ENCODE measurements around the gene STK16.
"Not testable (repeated sequence)": the region's sequence is repeated elsewhere in the genome, so short reads cannot be mapped to it uniquely, and the experiment has no call there.

STK16 gene

DNA sequence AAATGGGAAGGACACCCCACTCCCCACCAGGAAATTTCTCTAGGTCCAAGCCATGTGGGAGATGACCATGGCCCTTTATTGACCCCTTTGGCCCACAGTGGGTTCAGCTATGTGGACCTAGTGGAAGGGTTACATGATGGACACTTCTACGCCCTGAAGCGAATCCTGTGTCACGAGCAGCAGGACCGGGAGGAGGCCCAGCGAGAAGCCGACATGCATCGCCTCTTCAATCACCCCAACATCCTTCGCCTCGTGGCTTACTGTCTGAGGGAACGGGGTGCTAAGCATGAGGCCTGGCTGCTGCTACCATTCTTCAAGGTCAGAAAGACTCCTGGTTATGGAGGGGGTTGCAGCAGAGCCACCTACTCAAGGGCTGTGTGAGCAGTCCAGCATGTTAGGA lies 1.3 kb downstream of the STK16 start:
- DNase-seq: no peak

DNA sequence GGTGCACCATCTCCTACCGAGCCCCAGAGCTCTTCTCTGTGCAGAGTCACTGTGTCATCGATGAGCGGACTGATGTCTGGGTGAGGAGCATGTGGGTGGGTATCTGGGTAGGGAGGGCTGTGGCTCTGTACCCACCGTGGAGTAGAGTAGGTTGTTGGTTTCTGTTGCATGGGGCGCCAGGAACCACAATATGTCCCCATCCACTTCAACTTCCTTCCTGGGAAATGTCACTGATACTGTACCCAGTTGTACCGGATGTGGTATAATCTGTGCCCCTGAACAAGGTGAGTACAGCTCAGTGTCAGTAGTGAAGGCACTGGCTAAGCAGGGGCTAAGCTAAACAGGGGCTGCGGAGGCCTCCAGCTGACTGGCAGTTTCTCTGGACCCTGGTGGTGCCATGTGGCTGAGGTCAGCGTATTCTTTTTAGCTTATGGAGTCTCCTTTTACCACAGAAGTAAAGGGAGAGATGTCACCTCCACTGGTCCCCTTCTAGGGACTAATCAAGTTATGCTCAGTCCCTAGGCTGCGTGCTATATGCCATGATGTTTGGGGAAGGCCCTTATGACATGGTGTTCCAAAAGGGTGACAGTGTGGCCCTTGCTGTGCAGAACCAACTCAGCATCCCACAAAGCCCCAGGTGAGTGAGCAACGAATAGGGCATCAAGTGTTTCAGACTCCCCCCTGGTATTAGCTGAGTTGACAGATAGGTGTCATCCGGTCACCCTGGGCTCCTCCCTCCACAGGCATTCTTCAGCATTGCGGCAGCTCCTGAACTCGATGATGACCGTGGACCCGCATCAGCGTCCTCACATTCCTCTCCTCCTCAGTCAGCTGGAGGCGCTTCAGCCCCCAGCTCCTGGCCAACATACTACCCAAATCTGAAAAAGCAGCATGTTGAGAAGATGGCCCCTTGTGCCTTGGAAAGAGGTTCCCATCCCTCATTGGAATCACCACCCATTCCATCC lies 2.7 kb downstream of the STK16 start:
- DNase-seq: peak; percentile 86

- DNase-seq: no peak
These were observed 3.5 kb downstream of the STK16 start for GRCh38 chr2:219248845-219249202.

DNA sequence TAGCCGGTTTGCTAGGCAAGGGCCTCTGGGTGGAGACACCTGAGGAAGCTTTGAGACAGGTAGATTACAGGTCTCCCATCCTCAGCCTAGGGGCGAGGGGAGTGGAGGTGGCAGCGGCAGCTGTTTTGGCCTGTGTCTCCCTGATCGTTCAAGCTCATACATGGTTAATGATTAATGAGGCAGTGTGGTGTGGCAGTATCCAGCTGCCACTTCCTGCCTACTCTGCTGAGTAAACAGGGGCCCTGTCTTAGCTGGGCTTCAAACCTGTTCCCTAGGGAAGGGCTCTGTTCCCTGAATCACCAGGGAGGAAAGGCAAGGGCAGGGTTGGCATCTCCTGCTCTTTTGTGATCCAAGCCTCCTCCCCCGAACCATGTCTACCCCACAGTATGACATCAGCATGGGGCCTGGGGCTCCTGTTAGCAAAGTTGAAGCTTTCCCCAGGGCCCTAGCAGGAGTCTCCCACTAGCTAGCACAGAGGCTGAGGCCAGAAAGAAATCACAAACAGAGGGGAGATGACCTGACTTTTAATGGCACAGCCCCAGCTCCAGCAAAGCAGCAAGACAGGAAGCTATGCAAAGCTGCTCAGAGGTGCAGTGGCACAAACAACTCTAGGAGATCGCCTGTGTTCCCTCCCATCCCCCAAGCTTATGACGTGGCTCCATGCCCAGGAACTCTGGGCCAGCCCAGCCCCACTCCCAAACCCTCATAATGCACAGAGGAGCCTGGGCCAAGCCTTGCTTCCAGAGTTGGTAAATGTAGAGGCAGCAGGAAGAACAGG lies 4.1 kb downstream of the STK16 start:
- peak; percentile 79 for DNase-seq

DNA sequence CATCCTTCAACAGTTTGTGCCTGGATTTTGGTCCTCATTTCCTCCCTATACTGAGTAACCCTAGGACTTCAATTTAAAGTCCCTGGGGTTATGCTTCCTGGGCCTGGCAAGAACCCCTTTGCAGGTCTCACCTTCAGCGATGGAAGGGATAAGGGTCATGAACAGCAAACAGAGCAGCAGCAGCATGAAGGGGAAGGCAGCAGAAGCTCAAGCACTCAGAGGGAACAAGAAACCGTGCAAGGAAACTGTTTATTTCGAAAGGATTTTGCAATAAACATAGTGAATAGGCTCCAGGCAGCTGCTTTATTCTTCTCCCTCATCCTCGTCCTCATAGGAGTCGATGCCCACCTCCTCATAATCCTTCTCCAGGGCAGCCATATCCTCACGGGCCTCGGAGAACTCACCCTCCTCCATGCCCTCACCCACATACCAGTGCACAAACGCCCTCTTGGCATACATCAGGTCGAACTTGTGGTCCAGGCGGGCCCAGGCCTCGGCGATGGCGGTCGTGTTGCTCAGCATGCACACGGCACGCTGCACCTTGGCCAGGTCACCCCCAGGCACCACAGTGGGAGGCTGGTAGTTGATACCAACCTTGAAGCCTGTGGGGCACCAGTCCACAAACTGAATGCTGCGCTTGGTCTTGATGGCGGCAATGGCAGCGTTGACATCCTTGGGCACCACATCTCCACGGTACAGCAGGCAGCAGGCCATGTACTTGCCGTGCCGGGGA lies 4.9 kb downstream of the STK16 start:
- no peak for DNase-seq

GRCh38 chr2:219251656-219252055 lies 6.4 kb downstream of the STK16 start:
- DNase-seq: no peak

DNA sequence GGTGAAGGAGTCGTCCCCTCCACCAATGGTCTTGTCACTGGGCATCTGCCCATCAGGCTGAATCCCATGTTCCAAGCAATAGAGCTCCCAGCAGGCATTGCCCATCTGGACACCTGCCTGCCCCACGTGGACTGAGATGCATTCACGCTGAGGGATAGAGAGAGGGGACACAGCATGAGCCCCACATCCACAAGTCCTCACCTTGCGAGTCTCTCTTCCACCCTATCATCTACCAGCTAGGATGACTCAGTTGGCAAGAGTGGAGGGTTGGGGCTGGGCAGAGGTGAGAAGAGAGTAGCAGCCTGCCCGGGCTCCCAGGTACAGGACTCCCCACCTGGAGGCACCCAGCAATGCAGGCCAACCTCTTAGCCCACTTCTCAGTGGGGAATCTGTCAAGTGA lies 6.8 kb downstream of the STK16 start:
- DNase-seq: peak; percentile 79

GRCh38 chr2:219252570-219252899 lies 7.3 kb downstream of the STK16 start:
- peak; percentile 79 for DNase-seq

DNA sequence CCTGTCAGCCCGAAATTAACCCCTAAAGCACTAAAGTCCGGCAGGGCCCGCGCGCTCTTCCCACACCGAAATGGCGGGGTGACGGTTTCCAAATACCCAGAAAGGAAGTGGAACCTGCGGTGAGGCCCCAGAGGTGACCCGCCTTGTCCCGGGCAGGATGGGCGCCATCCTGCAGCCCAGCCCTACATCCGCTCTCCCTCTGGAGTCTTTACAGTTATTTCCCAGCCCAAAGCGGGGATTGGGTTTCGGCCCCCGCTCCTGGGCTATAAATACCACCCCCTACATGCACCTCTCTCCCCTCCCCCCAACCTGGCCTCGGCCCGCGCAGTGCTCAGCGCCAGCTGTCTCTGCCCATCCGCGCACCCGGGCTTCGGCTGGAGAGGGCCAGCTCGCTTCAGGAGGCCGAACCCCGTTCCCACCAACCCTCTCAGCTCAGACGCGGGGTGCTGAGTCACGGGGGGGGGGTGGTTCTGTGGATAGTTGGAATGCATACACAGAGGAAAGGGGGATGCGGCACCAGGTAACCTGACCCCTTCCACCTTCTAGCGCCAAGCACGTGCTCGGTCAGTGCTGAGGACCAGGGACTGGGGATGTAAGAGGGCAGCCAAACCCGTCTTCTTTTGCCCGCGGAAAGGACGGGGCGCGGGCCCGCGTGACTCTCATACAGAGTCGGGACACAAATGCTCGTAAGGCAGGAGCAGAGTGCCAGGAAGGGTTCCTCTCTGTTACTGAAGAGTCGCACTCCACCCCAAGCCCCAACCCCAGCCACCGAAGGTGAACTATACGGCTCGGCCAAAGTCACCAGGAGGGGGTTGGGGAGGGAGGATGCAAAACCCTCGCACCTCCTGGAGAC lies 7.8 kb downstream of the STK16 start, which contains the start of gene TUBA4B:
TUBA4B (plus strand) TSS at position 344 of the 853 bp plus-strand sequence; CDS start at position 509, 165 bp downstream.
- DNase-seq: peak; percentile 80

DNA sequence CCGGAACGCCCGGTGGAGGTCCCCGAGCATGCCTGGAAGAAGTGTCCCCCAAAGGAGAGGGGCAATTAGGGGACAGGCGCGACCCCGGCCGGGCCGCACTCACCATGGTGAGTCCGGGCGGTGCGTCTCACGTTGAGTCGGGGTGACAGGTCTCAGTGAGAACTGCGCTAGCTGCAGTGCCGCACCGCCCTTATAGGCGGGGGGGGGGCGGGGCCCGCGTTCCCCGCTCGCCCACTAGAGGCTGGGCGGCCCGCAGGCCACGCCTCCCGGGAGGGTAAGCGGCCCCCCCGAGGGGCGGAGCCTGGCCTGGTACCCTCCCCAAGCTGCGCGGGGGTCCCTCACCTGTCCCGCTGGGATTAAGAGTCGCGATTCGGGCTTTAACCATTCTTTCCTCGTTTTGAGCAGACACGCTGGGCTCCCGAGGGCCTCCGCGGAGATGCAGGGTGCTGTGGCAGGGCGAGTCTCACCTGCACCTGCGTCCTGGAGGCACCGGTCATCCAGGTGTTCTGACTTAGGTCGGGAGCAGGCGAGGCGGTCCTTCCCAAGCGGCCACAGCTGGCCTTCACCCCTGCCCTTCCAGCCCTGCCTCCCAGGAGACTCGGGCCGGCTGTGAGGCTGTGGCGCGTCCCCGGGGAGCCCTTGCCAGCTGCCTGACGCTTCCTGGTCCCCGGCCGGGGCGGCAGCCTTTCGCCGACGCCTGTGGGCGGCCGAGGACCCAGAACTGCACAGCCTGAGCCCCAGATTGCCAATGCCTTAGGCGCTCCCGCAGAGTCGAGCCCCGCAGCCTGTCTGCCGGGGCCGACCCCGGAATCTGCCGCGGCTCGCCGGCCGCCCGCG lies 8.7 kb downstream of the STK16 start, which contains the start of gene TUBA4A:
TUBA4A (minus strand) TSS at position 166 of the 837 bp plus-strand sequence; CDS start at position 106, 60 bp downstream.
- peak; percentile 96 for DNase-seq

DNA sequence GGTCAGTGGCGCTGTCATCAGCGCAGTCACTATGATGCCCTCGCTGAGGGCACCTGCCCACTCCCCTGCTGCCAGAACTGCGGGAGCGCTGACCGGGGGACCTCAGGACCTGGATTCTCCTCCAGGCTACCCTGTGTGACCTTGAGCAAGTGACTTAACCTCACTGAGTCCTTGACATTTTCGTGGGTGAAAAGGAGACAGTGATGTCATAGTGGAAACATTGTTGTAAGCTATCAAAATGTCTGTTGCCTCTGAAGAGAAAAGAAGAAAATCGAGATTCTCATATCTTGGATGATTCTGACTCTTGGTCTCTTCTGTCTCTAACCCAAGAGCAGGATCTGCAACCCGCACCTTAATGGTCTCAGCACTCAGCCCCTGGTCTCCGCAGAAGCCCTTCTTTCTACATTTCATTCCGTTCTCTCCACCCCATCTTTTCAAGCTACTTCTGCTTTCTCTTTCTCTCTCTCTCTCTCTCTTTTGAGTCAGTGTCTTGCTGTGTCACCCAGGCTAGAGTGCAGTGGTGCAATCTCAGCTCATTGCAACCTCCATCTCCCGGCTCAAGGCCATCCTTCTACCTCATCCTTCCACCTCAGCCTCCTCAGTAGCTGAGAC lies 9.4 kb downstream of the STK16 start:
- peak; percentile 73 for DNase-seq

- DNase-seq: not testable (repeated sequence)
These were observed 13.7 kb downstream of the STK16 start for GRCh38 chr2:219258942-219259341.

DNA sequence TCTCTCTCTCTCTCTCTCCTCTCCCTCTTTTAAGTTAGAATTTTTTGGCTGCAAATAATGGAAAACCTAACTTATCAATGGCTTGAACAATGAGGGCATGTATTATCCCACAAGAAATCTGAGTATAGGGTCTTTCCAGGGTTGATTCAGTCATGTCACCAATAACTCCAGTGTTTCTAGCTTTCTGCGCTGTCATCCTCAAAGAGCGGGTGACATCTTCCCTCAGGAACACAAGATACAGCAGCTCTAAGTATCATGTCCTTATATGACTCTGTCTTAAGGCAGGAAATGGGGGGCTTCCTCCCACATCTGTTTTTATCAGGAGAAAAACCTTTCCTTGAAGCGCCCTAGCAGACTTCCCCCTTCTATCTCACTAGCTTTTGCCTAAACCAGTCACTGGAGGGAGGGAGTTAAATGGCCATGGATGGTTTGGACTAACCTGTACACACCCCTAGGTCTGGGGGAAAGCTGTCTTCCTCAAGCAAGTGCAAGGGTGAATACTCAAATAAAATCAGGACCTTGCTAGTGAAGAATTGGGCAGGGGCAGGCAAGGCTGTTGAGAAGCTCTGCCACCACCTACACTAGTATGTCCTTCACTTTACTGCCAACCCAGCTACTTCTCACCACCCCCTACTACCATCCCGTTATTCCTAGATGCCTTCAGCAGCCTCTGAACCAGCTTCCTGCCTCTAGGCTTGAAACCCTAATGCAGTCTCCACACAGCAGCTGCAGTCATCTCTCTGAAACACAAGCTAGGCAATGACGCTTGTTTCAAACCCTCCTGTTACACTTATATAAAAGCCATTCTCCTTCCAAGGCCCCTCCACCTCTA lies 16.0 kb downstream of the STK16 start:
- DNase-seq: no peak

DNA sequence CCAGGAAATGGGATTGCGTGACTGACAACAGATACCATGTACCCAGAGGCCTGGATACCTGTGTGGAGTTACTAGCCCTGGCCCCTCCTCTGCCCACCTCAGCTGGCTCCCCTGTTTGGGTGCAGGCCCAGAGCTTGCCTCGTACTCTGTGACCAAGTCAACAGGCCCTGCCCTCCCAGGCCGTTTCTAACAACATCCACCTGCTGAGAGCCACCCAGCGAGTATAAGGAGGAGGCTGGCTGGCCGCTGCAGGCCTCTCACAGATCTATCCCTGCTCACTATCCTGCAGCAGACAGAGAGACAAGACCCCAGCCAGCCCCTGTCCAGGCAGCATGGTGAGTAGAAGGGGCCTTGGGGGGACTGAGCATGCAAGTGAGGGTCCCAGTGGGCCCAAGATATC lies 21.0 kb downstream of the STK16 start:
- no peak for DNase-seq

DNA sequence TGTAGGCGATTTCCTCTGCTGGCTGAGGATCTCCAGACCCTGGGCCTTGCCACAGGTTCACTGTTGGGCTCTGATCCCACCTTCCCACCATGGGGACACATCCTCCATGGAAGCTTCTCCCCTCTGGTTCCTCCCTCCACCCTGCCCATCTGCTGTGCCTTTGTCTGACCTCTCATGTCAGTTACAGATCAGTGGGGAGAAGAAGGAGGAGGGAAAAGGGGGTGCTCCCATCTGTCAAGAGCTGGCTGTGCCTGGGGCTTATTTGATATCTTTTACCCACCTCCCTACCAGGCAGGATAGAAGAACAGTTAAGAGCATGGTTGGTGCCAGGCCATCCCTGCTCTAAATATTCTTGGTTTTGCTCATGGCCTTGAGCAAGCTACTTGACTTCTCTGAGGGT lies 21.6 kb downstream of the STK16 start:
- DNase-seq: no peak

DNA sequence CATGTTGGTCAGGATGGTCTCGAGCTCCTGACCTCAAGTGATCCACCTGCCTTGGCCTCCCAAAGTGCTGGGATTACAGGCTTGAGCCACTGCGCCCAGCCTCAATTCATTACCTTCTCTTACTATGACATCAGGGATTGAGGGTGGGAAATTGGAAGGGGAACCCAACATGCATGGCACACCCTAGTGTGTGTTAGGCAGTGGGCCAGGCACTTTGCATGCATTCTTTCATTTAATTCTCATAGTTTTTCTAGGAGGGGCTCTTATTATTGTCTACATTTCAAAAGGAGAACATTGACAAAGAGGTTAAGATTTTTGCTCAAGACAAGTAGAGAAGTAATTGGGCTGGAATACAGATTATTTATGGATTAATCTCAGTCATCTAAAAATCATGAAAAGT lies 23.0 kb downstream of the STK16 start:
- no peak for DNase-seq

DNA sequence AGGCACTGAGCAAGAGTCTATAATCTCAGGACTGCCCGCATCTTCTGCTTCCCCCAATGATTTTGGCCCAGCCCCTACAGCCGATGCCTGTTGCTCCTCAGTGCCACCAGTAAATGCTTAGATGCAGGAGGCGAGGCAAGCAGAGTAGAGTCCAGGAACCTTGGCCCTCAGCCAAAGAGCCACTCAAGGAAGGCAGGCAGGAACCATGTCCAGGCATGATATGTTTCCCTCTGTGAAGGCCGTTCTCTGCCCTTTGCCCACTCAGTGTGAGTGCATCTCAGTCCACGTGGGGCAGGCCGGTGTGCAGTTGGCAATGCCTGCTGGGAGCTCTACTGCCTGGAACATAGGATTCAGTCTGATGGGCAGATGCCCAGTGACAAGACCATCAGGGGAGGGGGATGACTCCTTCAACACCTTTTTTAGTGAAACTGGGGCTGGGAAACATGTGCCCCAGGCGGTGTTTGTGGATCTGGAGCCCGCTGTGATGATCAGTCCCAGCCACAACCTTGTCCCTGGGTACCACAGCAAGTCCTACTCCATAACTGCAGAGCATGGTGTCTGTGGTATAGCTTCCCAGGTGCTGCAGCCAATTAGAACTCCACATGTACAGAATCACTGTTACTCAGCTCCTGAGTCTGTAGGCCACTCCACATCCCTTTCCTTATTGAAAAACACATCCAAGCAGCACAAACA lies 24.2 kb downstream of the STK16 start:
- no peak for DNase-seq

GRCh38 chr2:219270055-219270372 lies 24.7 kb downstream of the STK16 start:
- no peak for DNase-seq

GRCh38 chr2:219271021-219271420 lies 25.7 kb downstream of the STK16 start:
- no peak for DNase-seq

Measured in activated effector memory CD4-positive, alpha-beta T cell treated with anti-CD3 and anti-CD28 coated beads, Interleukin-2, amount 50 U/mL, for 16 hours (primary cell).